GM18907 (cell line): Measurements from ENCODE around the gene VSTM2B.
A peak's percentile ranks its signal among the peaks of the same experiment; 100 is the strongest.

Experiments used
- ATAC-seq: cut with Tn5 transposase; IDR thresholded peaks from one replicate; pipeline ENCODE4 v1.9.1; 2021; ENCODE audit warnings: mild to moderate bottlenecking, moderate library complexity; ENCODE audit not compliant: unreplicated experiment

Gene VSTM2B

DNA sequence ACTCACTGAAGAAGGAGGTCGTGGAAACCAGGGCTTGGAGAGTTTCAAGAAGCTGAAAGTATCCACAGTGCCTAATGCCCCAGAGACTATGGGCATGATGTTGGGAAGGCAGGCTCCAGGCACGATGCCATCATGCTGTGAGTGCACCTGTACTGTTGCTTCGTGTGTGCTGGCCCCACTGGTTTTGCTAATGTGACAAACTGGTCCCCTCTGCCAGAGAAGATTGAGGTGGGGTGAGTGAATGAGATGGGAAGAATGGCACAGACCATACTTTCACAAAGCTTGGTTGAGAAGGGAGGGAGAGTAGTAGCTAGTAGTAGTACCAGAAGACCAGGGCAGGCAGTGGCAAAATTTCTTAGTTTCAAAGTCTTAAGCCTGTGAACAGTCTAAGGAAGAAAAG lies 61.3 kb downstream of the VSTM2B start:
- ATAC-seq = no peak

DNA sequence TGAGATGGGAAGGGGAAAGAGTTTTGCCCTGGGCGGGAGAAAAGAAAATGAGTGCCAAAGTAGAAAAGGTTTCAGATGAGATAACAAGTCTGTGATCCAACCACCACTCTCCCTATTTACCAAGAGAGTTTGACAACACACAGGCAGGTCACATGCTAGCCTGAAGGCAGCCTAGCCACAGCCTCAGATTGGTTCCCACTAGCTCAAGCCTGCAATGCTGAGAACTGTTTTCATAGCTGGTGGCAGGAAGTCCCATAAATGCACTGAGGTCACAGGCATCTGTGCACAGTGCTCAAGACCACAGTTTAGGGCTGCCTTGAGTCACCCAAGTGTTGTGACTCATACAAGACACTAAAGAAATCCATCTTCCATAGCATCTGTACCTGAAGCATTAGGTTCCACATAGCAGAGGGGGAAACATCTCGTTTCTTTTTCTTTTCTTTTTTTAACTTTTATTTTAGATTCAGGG lies 61.8 kb downstream of the VSTM2B start:
- ATAC-seq = peak; percentile 93

DNA sequence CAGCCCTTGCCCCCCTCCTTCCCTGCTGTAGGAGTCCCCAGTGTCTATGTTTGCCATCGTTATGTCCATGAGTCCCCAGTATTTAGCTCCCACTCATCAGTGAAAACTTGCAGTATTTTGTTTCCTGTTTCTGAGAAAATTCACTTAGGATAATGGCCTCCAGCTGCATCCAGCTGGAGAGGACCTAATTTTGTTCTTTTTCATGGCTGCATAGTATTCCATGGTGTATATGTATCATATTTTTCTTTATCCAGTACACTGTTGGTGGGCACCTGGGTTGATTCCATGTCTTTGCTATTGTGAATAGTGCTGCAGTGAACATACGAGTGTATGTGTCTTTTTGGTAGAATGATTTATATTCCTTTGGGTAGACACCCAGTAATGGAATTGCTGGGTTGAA lies 62.3 kb downstream of the VSTM2B start:
- ATAC-seq = no peak

DNA sequence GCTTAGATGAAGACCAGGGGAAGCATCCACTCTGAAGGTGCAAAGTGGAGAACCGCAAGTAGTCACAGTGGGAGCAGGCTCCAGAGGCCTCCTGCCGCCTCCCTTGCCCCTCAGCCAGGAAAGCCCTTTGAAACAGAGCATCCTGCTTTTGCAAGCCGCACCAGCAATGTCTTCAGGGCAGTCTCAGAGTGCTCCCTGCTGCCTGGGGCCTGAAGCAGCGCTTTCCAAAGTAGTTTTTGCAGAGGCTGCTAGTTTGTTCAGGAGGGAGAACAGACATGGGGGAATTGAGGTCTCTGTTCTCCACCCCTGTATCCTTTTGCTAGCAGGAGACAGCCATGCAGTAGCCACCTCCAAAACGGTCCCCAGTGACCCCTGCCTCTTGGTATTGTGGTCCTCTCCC lies 64.5 kb downstream of the VSTM2B start:
- ATAC-seq = no peak

DNA sequence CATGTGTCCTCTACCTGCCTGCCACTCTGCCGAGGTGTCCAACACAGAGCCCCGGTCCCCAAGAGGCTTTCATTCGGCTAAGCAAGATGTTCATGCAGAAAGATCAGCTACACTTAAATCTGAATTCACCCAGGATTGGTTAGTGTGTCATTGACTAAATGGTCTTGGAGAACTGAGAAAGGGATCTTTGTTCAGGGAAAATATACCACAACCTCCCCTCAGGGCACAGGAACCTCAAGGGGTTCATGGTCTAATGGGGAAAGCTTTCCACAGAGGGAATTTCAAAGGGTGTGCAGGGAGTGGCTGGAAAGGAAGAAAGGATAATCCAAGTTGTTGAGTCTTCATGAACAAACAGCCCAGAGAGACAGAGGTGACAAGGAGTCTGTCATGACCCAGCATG lies 65.9 kb downstream of the VSTM2B start:
- ATAC-seq = no peak

DNA sequence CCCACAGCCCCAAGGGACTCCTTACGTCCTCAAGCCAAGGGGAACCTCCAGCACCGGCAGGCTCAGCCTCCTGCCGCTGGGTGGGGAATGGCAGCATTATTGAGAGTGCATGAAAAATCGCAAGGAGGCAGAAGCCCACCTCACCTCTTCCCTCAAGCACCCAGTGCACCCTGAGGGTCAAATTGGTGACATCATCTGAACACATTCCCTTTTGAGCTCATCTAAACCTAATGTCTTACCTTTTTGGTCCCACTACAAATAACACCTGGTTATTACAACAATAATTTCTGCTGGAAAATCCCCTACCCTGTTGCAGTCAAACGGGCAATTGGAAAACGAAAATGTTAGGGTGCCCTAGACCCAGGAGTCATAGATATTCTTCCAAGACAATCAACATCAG lies 68.1 kb downstream of the VSTM2B start:
- no peak for ATAC-seq

DNA sequence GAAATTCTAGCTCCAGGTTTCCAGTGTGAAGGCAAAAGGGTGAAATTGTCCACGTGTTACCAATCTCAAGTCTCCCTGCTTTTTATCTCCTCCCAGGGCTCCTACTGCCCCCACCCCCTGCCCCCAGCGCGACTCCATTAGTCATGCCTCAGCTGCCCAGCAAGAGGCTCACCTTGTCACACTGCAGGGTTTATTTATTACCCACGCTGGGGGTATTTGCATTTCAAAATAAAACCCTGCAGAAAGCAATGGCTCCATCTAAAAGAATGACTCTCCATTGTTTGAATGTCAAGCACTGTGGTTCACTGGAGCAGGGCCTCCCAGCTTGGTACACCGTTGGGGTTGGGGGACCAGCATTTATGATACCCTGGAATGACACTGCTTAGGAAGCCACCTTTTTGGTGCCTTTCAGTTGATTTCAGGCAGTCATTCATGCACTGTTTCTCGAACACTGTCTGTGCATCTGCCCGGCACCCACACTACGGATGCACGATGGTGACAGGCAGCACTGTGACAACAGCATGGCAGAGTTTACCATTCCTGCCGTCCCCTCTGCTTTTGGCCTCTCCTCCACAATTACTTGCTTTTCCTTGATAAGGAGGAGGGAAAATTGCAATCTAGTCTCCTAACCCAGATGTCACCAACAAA lies 70.4 kb downstream of the VSTM2B start:
- no peak for ATAC-seq

DNA sequence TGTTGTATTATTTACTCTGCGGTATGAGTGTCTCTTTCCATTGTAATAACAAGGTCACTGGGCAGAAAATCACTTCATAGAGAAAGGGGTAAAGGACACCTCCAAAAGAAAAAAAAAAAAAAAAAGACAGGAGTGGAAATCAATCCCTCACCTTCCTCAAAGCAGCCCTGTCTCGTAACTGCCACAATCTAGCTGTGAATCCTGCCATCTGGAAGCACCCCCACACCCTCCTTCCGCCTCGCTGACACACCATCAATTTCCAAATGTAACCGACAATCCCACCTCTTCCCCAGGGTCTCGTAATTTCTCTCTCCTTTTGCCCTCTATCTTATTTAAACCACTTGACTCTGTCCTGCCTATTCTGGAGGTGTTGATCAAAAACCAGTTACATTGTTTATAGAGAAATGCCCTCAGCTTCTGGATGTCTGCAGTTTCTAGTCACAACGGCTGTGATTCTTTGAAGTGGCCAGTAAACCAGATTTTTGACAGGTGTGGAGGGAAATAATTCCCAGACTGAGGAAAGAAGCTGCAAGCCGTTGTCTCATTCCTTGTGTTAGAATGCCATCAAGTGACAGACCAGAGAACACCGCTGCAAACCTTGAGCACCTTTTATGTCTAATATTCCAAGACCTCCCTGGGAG lies 71.2 kb downstream of the VSTM2B start:
- no peak for ATAC-seq

DNA sequence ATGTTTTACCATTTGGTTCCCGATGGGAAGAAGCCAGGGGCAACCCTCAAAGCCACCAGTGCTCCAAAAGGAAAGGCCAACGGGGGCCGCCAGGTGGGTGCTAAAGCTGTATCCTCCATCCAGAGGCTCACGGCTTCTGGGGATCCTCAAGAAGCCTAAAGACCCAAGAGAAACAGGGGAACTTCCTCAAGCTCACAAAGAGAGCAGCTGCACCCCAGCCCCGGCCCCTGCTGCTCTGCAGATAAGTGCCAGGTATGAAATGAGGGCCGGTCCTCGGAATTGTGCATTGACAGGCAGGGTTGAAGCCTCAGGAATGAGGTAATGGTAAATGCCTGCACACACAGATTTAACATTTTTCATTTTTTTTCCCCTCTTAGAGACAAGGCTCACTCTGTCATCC lies 72.2 kb downstream of the VSTM2B start:
- ATAC-seq = no peak

DNA sequence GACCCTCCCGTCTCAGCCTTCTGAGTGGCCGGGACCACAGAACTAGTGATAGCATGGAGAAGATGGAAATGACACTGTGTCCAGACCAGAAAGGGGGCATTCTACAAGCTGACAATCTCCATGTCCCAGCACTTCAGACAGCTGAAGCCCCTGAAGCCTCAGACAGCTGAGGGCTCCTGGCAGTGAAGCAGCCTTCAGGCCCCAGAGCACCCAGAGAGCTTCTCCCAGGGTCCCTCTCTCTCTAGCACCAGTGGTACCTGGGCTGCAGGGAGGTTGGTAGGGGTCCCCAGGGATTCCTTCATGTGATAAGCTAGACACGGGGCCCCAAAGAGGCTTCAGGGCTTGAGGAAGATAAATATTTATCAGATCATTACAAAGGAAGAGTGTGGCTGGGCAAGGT lies 72.7 kb downstream of the VSTM2B start:
- ATAC-seq = no peak

DNA sequence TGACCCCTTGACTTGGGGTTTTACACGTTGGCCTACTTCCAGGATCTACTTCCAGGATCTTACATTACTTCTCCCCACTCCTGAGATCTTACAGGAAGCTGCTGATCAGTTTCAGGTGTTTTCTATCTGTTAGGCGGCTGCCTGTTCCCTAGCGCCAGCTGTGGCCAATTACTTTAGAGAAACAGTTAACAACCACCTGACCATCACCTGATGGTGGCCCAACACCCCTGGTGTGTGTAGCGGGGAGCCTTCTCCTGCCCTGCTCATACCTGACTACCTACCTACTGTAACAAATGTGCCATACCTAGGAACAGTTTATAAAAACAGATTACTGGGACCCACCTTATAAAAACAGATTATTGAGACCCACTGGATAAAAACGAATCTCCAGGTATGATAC lies 77.5 kb downstream of the VSTM2B start:
- no peak for ATAC-seq

DNA sequence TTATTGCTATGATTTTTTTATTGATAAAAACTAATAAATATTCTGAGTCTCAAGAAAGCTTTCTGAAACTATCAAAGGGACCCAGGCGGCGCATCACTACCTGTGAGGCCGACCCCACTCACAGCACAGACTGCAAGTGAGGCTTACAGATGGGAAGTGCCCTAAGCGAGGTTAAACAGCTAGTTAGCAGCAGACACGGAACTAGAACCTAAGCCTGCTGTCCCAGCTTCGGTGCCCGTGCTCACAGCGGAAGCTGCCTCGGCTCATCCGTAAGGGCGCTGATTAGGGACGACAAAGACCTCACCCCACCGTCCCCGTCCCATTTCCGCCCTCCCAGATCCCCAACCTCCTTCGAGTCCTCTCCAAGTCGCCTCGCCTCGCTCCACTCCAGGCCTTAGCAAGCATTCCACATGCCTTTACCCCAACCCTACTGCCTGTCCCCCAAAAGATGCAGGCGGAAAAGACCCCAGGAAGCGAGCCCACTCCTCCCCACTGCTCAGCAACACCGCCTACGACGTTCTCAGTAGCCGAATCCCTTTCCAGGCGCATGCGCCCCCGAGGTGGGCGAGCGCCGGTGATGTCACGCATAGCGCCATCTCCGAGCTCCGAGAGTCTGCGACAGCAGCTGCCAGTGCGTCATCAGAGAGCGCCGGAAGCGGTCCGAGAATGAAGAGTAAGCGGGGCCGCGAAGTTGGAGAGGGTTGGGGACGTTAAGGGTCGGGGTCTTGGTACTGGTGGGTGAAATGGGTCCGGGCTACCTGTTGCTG lies 80.0 kb downstream of the VSTM2B start, which contains the start of gene POP4:
Gene POP4, plus strand, starts transcription at position 631 of the 767 bp plus-strand sequence. Its CDS starts 36 bp downstream, at position 667.
- peak; percentile 80 for ATAC-seq

DNA sequence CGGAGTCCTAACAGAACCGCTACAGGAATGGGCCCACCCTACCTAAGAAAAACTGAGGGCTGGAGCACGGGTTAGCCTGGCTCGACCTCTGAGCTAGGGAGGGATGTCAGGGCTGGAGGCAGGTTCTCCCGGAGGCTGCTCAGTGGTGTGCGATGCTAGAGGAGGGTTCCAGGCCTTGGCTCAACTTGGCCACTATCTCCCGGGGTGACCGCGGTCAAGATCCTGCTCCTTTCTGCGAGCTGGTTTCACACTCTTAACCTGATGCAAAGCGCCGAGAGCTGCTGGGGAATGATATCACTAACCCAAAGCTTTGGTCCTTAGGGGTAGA lies 80.6 kb downstream of the VSTM2B start:
- ATAC-seq = peak; percentile 18

DNA sequence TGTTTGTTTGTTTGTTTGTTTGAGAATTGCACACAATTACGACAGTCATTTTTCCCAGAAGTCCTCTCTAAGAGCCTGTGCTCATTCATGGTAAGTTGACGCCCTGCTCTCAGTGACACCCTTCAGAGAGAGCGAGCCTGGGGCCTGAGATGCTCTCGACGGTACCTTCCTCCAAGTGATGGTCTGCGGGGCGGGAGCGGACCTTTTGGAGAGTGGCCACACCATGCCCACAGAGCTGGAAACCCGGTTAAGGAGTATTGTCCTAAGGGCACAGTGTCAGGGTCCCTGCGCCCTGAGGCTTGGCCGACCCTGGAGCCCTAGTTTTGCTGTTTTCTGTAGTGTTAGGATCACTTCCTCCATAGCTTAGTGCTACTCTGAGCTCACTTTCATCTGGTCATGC lies 83.8 kb downstream of the VSTM2B start:
- ATAC-seq = no peak

DNA sequence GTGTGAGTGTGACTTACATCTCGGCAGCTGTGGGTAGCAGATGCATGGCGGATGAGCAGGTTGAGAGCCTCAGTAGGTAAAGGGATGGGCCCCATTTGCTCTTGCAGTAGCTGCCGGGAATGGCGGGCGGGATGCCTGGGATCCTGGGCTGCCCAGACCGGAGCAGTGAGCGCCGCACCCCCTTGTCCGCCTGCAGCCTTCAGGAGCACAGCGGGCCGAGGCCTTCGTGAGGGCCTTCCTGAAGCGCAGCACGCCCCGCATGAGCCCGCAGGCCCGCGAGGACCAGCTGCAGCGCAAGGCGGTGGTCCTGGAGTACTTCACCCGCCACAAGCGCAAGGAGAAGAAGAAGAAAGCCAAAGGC lies 84.4 kb downstream of the VSTM2B start:
- no peak for ATAC-seq

DNA sequence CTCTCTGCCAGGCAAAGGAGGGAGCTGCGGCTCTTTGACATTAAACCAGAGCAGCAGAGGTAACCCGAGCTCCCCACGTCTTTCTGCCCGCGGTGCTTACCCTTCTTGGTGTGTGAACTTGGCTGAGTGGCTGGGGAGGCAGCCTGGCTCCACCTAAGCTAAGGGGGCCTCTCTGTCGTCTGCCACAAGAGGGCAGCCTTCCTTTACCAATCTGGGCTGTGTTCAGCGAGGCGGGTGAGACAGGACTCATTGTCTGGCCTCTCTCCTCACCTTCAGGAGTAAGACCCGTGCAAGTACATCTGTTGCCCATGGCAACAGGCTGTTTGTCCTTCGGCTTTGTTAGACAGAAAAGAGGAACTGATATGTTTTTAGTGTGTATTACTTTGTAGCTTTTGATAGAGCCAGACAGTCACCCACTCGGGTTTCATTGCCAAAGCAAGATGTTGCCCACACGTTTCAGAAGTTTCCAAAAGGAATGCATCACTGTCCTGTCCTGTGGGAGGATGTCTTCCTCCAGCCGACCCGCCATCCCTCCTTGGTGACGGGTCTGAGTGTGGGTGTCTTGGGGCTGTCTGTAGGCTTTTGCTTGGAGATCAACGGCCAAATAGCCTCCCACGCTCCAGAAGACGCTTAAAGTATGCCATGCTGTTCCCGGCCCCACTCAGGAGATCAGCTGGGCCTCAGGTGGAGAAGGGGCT lies 84.9 kb downstream of the VSTM2B start:
- peak; percentile 66 for ATAC-seq

DNA sequence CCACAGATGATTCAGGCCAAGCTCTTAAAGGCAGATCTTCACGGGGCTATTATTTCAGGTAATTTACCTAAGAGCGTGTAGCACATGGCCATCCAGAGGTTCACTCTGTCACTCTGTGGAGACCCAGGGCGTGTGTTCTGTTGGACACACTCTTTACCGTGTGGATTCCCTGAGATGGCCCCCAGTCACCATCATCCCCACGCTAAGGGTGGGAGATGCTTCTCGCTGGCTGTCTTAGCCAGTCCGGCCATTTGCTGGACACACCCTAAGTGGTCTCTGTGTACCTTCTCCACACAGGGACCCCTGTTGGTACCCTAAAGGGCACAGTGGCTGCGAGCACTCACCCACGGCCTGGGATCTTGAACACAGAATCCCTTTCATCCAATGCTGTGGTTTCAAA lies 86.3 kb downstream of the VSTM2B start:
- no peak for ATAC-seq

DNA sequence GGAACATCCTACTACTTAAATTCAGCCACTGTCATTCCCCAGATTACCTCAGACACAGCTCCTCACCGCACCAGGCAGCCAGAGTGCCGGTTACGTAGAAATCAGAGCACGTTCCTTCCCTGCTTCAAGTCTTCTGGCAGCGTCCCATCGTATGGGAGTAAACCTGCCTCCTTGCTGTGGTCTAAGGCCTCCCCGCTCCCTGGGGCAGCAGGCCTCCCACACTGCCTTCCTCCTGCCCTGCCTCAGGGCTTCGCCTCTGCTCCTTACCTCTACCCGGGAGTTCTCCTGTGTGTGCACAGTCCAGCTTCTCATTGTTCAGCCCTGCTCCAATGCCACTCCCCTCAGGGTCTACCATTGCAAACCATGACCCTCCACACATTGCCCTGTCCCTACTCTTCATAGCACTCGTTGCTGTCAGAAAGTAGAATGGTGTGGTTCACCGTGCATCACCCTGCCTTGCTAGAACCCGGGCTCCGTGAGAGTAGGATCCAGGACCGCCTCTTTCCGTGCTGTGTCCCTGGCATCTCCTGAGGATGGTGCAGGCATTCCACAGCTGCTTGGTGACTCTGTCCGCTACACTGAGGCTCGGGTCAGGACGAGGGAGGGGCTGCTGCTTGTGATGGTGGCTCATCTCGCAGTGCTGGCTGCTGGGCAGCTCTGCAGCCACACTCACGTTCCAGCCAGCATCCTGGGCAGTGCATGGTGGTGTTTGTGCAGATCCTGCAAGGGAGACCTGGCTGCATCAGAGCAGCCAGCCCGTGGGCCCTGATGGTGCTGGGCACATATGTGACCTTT lies 87.2 kb downstream of the VSTM2B start:
- no peak for ATAC-seq

DNA sequence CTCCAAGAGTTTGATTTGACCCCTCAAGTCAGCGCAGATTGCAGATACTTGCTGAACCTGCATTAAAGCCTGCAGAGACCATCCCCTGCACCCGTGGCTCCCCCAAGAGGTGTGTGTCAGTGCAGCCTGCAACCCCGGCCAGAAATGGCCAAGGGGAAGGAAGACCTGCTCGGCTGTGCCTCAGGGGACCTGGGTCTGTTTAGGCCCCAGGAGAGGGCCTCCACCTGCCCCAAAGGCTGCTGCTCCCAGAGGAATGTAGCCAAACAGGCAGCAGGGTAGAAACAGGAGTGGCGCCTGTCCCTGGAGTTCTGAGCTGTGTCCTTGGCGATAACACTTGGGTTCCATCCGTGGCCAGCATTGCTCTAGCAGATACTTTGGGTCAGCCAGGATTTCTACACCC lies 88.3 kb downstream of the VSTM2B start:
- ATAC-seq = no peak
